Stimulated activated CD8-positive, alpha-beta memory T cell treated with anti-CD3 and anti-CD28 coated beads, Interleukin-7, amount 100 ng/mL, for 24 hours (primary cell): ENCODE measurements around the gene SMIM32.

Experiments
- DNase-seq: peaks from one replicate; pipeline ENCODE4 v3.0.0-alpha.2; 2020; ENCODE audit warnings: low read depth

Gene SMIM32

DNA sequence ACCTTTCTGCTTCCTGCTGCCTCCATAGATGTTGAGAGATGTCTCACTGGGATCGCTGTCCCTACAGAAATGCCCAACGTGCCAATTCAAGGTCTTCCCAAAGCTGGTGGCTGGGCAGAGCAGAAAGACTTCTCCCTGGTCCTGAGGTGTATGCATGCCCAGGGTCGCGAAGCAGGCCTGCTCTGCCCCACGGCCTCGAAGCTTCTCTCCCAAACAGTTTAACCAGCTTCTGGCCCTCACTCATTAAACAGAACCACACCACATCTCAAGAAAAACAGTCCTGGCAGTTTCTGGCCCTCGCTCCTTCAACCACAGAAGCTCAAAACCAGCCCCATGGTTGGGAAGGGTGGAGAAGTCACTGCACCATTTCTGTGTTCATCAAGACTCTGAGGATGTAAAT, 14.7 kb upstream of the SMIM32 start:
- DNase-seq, result no peak

DNA sequence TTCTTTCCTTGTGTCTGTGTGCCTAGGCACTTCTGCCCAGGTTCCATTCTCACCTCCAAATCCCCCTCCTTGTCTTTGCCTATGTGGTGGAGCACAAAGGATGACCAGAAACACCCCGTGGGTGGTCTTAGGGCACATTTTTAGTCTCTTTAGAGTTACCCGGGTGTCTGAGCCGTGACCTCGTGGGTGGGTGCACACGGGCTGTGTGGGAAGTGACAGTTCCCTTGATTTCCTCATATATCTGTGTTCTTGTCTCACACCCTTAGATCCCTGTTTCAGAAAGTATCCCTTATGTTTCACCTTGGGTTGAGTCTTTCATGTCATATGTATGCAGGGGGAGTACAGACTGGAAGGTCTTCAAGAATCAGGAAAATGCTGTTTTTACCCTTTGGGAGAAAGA, 13.4 kb upstream of the SMIM32 start:
- no peak for DNase-seq

GRCh38 chr5:136205941-136206340, 13.0 kb upstream of the SMIM32 start:
- no peak for DNase-seq

GRCh38 chr5:136205061-136205702, 12.2 kb upstream of the SMIM32 start:
- DNase-seq, result no peak

- DNase-seq, result no peak
Observed at GRCh38 chr5:136203303-136203922, 10.5 kb upstream of the SMIM32 start.

GRCh38 chr5:136202469-136203205, 9.7 kb upstream of the SMIM32 start:
- no peak for DNase-seq

DNA sequence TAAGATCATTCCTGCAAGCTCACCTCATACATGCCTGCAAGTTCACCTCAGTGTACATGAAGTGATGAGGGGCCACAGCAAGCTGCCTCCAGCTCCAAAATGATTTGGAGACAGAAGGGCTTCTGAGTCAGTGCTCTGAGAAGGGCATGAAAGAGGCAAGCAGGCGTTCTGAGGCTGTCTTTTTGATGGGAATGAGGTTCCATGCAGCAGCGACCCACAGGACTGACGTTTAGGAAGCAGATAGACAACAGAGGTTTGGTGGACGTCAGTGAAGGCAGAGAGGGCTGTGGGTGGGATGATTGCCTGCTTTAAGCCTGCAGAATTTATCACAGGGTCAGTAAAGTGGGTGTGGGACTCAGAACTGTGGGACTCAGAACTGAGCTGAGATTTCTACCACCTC, 8.9 kb upstream of the SMIM32 start:
- no peak for DNase-seq

- no peak for DNase-seq
Observed at GRCh38 chr5:136200761-136201160, 7.8 kb upstream of the SMIM32 start.

DNA sequence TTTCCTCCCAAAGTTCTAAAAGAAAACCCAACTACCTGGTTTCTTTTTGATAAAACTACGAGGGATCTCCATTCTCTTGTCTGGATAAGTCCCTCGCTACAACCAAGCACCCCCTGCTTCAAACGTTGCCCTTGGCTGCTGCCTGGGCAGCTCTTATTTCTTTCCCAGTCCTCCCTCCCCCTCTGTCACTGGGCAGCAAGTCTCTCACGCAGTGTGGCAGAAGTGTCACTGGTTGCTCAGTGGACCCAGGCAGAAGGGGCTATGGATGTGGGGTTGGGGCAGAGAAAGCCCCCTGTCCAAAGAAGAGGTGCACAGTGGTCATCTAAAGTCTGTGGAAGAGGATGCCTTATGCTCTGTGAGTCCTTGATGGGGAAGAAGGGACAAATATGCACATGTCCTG, 7.2 kb upstream of the SMIM32 start:
- DNase-seq, result no peak

GRCh38 chr5:136199408-136199807, 6.4 kb upstream of the SMIM32 start:
- no peak for DNase-seq

GRCh38 chr5:136198453-136198852, 5.5 kb upstream of the SMIM32 start:
- no peak for DNase-seq

- no peak for DNase-seq
Observed at GRCh38 chr5:136197462-136198142, 4.6 kb upstream of the SMIM32 start.

DNA sequence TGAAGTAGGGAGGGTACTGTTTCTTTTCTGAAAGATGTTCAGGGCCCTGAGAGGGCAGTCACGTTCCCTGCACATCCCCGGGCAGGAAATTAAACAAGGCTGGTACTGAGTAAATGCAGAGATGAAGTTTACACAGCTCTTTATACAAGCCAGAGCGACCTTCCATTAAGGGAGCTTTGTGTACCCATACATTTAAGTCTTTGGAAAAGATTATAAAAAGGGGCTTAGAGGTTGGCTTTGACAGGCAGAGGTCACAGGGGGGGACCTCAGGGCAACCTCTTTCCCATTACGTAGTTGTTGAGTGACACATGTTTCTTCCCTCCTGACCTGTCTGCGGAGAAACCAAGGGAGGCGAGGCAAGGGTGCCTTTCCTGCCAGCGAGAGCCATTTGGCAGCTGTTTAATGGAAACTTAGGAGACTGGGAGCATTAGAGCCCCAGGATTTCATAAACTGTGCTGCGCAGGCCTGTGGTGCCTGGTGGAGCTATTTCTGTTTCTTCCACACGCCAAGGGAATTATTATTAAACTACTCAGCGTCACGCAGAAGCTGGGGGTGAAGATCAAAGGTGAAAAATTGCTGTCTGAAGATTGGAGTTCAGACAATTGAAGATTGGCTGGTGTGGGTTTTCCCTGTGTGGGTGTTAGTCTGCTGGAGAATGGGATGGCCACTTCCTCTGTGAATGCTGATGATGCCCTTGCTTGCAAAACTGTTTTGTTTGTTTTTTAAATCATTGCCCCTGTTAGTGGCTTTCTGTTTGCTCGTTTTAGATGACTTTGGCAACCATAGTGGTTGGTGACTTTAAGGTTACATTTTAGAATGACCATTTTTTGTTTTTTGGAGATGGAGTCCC, 3.2 kb upstream of the SMIM32 start:
- no peak for DNase-seq

GRCh38 chr5:136194576-136194975, 1.6 kb upstream of the SMIM32 start:
- no peak for DNase-seq

DNA sequence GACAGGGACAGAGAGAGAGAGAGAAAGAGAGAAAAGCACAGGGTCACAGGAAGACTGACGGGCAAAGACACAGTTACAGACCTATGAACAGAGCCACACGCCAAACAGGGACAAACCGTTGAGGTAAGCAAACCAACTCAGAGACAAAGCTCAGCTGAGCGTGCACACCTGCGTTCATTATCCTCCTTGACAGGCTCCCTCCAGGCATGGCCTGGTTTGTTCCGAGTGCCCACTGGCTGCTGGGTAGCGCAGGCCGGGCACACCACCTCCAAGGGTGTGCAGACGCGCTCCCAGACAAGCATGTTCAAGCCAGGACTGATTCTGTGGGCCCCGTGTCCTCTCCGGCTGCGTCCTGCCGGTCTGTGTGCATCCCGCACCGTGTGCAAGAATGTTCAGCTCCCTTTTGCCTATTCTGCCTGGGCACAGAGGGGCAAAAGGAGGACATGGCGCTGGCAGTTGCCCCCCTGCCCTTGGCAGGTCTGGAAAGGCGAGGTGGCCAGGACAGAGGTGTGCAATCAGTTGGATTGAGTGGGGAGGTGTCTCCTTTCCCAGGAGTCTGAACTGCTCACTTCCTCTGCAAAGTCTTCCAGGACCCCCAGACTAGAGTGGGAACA, 467 bp upstream of the SMIM32 start:
- no peak for DNase-seq

DNA sequence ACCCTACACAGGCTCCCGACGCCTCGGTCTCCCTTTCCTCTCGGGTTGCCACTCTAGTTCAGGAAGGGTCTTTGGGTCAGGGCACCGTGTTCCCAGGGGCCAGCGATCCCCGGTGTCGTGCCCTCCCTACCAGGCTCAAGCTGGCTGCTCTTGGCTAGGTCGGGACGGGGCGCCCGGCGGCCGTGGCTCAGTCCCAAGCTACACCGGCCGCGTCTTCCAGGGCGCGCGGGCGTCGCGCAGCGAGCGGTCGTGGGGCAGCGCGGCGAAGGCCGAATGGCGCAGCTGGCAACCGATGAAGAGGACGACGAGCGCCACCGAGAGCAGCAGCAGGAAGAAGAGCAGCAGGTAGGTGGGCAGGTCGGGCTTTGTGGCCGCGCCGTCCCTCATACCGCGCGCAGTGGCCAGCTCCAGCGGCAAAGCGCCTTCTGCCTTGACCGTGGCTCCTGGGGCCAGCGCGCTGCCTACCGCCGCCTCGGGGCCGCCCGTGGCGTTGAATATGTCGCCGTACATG, 892 bp downstream of the SMIM32 start:
- DNase-seq, result no peak

- DNase-seq, result no peak
Observed at GRCh38 chr5:136191304-136192014, 1.5 kb downstream of the SMIM32 start.

DNA sequence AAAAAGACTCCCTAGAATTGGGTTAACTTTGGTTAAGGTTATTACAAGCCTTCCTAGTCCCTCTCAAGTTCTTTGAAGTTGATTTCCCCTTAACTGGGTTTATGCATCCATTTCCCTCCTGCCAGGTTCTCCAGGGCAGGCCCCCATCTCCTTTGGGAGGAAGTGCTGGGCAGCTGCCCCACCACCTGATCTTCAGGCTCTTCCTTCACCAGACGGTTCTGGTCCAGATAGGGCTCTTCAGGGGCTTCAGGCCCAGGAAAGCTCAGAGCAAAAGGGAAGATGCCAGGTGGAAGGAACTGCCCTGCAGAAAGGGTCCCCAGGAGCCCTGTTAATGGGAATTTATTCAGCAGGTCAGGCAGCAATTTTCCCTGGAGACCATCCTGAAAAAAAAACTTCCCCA, 2.1 kb downstream of the SMIM32 start:
- no peak for DNase-seq

GRCh38 chr5:136190091-136190720, 2.8 kb downstream of the SMIM32 start:
- DNase-seq, result no peak

DNA sequence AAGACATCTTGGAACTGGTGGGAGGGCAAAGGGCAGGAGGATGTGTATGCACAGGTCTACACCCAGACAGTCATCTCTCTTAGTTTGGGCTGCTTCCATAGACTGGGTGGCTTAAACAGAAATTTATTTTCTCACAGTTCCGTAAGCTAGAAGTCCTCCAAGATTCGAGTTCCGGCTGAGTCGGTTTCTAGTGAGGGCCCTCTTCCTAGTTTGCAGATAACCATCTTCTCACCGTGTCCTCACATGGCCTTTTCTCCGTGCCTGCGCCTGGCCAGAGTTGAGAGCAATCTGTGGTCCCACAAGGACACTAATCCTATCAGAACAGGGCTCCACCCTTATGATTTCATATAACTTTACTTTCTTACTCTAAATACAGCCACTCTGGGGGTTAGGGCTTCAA, 4.1 kb downstream of the SMIM32 start:
- DNase-seq, result no peak
